K562 (cell line): ENCODE results near the gene OSBPL10. TPM values are rescaled to one million over a fixed set of nuclear protein-coding genes. Genes with fewer than 3 reads are reported as not detected.

Source experiments
- ATAC-seq: fragments of 200-7000 bp; cut with Tn5 transposase; 3 replicates; pipeline ENCODE4 v1.9.1; 2020; ENCODE audit warnings: moderate library complexity
- BruUV-seq: library from RNA; stranded (reverse); fragments of 400-500 nt; replicated peaks from 2 replicates; lab custom pipeline; 2021; lab: Mats Ljungman, UMichigan
- CTCF ChIA-PET: fragments of 300-600 bp; formaldehyde crosslinking; extraction: SDS; loops from one replicate; lab custom pipeline; 2021; ENCODE audit warnings: low intra/inter-chr PET ratio; lab: Yijun Ruan, JAX
- POLR2A ChIA-PET: fragments of 300-600, 350-650 bp; sonication (Branson Sonifier 250); formaldehyde crosslinking; extraction: SDS; loops from one replicate; lab custom pipeline; 2021; ENCODE audit warnings: antibody characterized with exemption, inconsistent platforms; lab: Yijun Ruan, JAX
- DNase-seq, 4 experiments: peaks; one replicate each; pipeline versions ENCODE4 v3.0.0 to v3.0.0-alpha.2; 2011 to 2018; ENCODE audit warnings: low spot score in 3 of 4, mixed read lengths in 3 of 4; ENCODE audit errors: extremely low read depth in 1 of 4
- FAIRE-seq: peaks from 2 replicates; lab custom pipeline; 2011; peaks lifted over from hg19 to GRCh38; lab: Jason Lieb, UNC
- H2AFZ ChIP-seq: 2 replicates; pipeline ENCODE4 v1.6.0; 2011; ENCODE audit warnings: low read depth, low read length, control low read depth, inconsistent platforms
- H3K27ac ChIP-seq: fragments of 200-600 bp; 3 replicates; pipeline ENCODE4 v1.8.0; 2011; ENCODE audit warnings: low read depth, mild to moderate bottlenecking, control low read depth, inconsistent platforms, low read length, moderate library complexity, mixed read lengths; ENCODE audit errors: extremely low read depth
- H3K27me3 ChIP-seq, 2 experiments: fragments of 300-600 bp in 1 of 2; 2 replicates in 1 of 2; 3 replicates in 1 of 2; pipeline versions ENCODE4 v1.6.0 to v1.8.0; 2011; ENCODE audit warnings: inconsistent platforms in 2 of 2, low read length in 2 of 2, mild to moderate bottlenecking in 1 of 2, mixed read lengths in 1 of 2, moderate library complexity in 1 of 2; ENCODE audit not compliant: control insufficient read depth in 2 of 2, insufficient read depth in 2 of 2
- H3K36me3 ChIP-seq: fragments of 300-600 bp; 3 replicates; pipeline ENCODE4 v1.8.0; 2011; ENCODE audit warnings: mild to moderate bottlenecking, low read length, inconsistent platforms; ENCODE audit not compliant: control insufficient read depth, insufficient read depth
- H3K4me1 ChIP-seq, 2 experiments: fragments of 200-600 bp in 1 of 2; replicated peaks in 1 of 2; 2 replicates in 1 of 2; 3 replicates in 1 of 2; pipeline versions ENCODE4 v1.5.1 to v1.8.0; 2011; ENCODE audit warnings: inconsistent platforms in 2 of 2, low read length in 2 of 2, mild to moderate bottlenecking in 1 of 2, mixed read lengths in 1 of 2, moderate library complexity in 1 of 2; ENCODE audit not compliant: control insufficient read depth in 2 of 2, insufficient read depth in 2 of 2
- H3K4me2 ChIP-seq: 2 replicates; pipeline ENCODE4 v1.6.1; 2011; ENCODE audit warnings: low read length, control low read depth, inconsistent platforms, mixed read lengths; ENCODE audit not compliant: insufficient read depth
- H3K4me3 ChIP-seq: fragments of 200-600 bp; sonication (generic), shearing (Covaris generic); 2 replicates; pipeline ENCODE4 v1.5.1; 2016; ENCODE audit warnings: control low read depth, inconsistent platforms
- H3K79me2 ChIP-seq: fragments of 200-600 bp; 3 replicates; pipeline ENCODE4 v1.8.0; 2011; ENCODE audit warnings: low read length, inconsistent platforms; ENCODE audit not compliant: control insufficient read depth, insufficient read depth
- H3K9ac ChIP-seq, 2 experiments: 2 replicates each; pipeline versions ENCODE4 v1.6.0 to v1.6.1; 2011; ENCODE audit warnings: low read depth in 2 of 2, low read length in 2 of 2, control low read depth in 1 of 2, inconsistent platforms in 1 of 2, mild to moderate bottlenecking in 1 of 2, mixed read lengths in 1 of 2; ENCODE audit not compliant: insufficient read depth in 1 of 2
- H3K9me1 ChIP-seq: one replicate; pipeline ENCODE4 v1.6.0; 2011; ENCODE audit warnings: inconsistent platforms, mild to moderate bottlenecking, low read length, moderate library complexity; ENCODE audit not compliant: control insufficient read depth, insufficient read depth
- H3K9me3 ChIP-seq: replicated peaks from 2 replicates; pipeline ENCODE4 v1.5.1; 2011; ENCODE audit warnings: low read depth, low read length, inconsistent platforms; ENCODE audit not compliant: control insufficient read depth, insufficient read depth
- H4K20me1 ChIP-seq: replicated peaks from 2 replicates; pipeline ENCODE4 v1.6.1; 2011; ENCODE audit warnings: low read length, inconsistent platforms, mixed read lengths; ENCODE audit not compliant: control insufficient read depth, insufficient read depth
- CHCHD3 ChIP-seq: fragments of 250-450 bp; sonication (Bioruptor Pico); IDR thresholded peaks from 2 replicates; pipeline ENCODE4 v2.1.2; 2022; ENCODE audit warnings: mild to moderate bottlenecking
- MECOM ChIP-seq: fragments of 250-450 bp; sonication (Bioruptor Pico); IDR thresholded peaks from 2 replicates; pipeline ENCODE4 v1.8.0; 2022; ENCODE audit warnings: inconsistent platforms
- RAD21 ChIP-seq, 2 experiments: fragments of 250-450 bp in 1 of 2; fragments of 450-650 bp in 1 of 2; sonication (Bioruptor Pico) in 1 of 2; formaldehyde crosslinking in 1 of 2; IDR thresholded peaks in 1 of 2; conservative IDR thresholded peaks in 1 of 2; 2 replicates each; pipeline versions ENCODE4 v1.4.0 to v1.8.0; 2020 to 2022; ENCODE audit warnings: mild to moderate bottlenecking in 2 of 2, moderate library complexity in 1 of 2
- RFX1 ChIP-seq: fragments of 450-650 bp; IDR thresholded peaks from 2 replicates; pipeline ENCODE4 v1.6.1; 2016; ENCODE audit warnings: mild to moderate bottlenecking, moderate library complexity
- U2AF1 ChIP-seq: fragments of 200-400 bp; formaldehyde crosslinking; optimal IDR thresholded peaks from 2 replicates; pipeline ENCODE3; 2017; ENCODE audit warnings: mild to moderate bottlenecking, low read depth, low read length, moderate library complexity
- WGBS: fragments of 100-300 bp; shearing (Covaris generic); methylation state at CpG from one replicate; pipeline ENCODE4 v1.1.6; 2016; ENCODE audit warnings: low coverage, mixed read lengths; ENCODE audit not compliant: insufficient coverage; ENCODE audit errors: missing lambda C conversion rate; 5-methylcytosine and 5-hydroxymethylcytosine counted together
- in situ Hi-C: fragments of 300-500 bp; cut with MboI; formaldehyde crosslinking; loops from 4 replicates; pipeline ENCODE4 v1.15.0; 2018; ENCODE audit warnings: inconsistent platforms, mixed read lengths
- intact Hi-C: fragments of 100-400 bp; cut with micrococcal nuclease; formaldehyde crosslinking; loops from 2 replicates; pipeline ENCODE4 v1.14.2; 2022
- polyA plus RNA-seq, 8 experiments: library from polyadenylated mRNA; depleted of rRNA in 4 of 8; stranded (reverse) in 5 of 8; unstranded in 3 of 8; fragments of >200 nt; fragmentation: Nextera tagmentation in 2 of 8; fragmentation: Illumina TruSeq in 1 of 8; extraction: Ambion mirVana in 2 of 8; extraction: Trizol in 1 of 8; gene quantifications; 2 replicates each; pipeline versions ENCODE4 v1.2.1 to v1.2.3, GENCODE V29; 2011 to 2014; ENCODE audit warnings: inconsistent platforms in 1 of 8, missing spikeins in 1 of 8
- total RNA-seq, 7 experiments: library from RNA; depleted of rRNA in 6 of 7; stranded (reverse); fragments of >200 nt in 6 of 7; fragmentation: Illumina TruSeq in 2 of 7; extraction: Trizol in 2 of 7; gene quantifications; 2 replicates each; pipeline versions ENCODE4 v1.2.1 to v1.2.3, GENCODE V29; 2011 to 2021; ENCODE audit warnings: low replicate concordance in 1 of 7

Gene OSBPL10
- total and polyA plus RNA-seq, 9 of the 15 experiments (the other 6 are each of a cell fraction or from before 2014, with no cell fraction given), result 0.03 to 0.19 (median 0.14) TPM; not detected in 2

DNA sequence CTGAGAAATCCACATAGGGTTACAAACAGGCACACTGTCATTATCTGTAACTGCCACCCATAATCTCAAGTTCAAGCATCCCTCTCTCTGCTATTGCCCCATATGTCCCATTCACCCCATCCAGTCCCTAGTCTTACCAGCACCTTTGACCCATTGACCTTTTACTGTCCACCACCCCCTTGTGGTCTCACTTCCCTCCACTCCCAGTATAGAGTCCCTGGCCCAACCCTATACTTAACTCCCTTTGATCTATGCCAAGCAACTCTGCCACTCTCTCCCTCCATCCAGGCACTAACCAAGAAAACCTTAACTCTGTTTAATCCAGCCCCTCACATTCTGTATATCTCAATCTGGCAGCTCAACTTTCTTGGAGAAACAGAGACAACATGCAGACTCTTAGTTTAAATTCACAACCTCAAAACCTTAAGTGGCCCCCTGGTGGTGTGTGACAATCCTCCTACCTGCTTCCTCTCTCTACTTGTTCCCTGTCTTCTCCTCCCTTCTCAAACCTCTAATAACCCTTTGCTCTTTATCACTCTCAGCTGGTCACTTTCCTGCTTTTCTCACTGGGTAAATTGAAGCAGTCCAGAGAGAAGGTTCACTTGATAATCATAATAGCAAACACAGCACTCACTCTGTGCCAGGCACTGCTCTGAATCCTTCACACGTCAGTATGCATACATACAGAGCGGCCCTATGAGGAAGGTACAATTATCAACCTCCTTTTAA is 285.6 kb downstream of the OSBPL10 start (continued):
- peak; percentile 33 to 41; a peak in 3 of 4 replicates for TF ChIP-seq RAD21 (CRISPR knock-in tag; conservative IDR thresholded peaks at IDR 0.05 in 1 of 2, IDR thresholded peaks at IDR 0.05 in 1 of 2)
- TF ChIP-seq RFX1, result no peak
- TF ChIP-seq, all 486 proteins: peak for 3

DNA sequence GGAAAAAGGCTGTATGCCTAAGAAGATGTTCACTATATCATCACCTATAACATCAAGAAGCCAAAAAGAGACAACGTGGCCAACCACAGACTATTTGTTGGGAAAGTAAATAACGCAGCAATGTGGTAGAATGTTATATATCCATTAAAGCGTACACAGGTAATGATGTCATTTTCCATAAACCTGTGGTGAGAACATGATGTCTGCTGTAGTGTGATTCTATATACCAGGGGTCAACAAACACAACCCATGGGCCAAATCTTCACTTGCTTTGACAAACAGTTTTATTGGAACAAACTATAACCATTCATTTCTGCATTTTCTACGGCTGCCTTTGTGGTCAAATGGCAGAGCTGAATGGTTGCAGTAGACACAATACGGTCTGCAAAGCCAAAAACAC is 287.7 kb downstream of the OSBPL10 start:
- H4K20me1 ChIP-seq, result no peaks in the 10 kb centered on the region
- H3K27ac ChIP-seq, result no peak overlapping the region
- in situ Hi-C loops, result no loop called here
- under 1% methylated on average over 5 of the region's 5 CpGs for whole genome bisulfite sequencing
- no peaks in the 10 kb centered on the region for H3K79me2 ChIP-seq
- H3K9me1 ChIP-seq, result no peaks in the 10 kb centered on the region
- POLR2A ChIA-PET, result no interaction called here
- FAIRE-seq, result no peak
- TF ChIP-seq MECOM (no peak), U2AF1 (no peak), CHCHD3 (CRISPR knock-in tag) (no peak)
- TF ChIP-seq, all 486 proteins: peak for 0
- Histone ChIP-seq H3K36me3 (no peaks in the 10 kb centered on the region), H3K4me2 (no peak overlapping the region), H2AFZ (no peak overlapping the region), H3K9me3 (no peaks in the 10 kb centered on the region), H3K9ac (no peak overlapping the region), H3K4me3 (no peak overlapping the region), H3K27me3 (no peaks in the 10 kb centered on the region; a peak in 1 of 5 replicates), H3K4me1 (no peaks in the 10 kb centered on the region)
- DNase-seq, result no peak
- CTCF ChIA-PET, result no interaction called here
- ATAC-seq, result no peak
- no TSS peak for BruUV-seq
- intact Hi-C loops, result loop anchor here (10.0 kb wide), 2 partner anchors 339 to 919 kb away; no protein-coding TSS in a partner anchor
